HepG2 (cell line): ENCODE measurements around the gene RGL1. TPM values are rescaled to one million over a fixed set of nuclear protein-coding genes. Genes with fewer than 3 reads are reported as not detected.

Experiments
- ATAC-seq: fragments of 200-7000 bp; cut with Tn5 transposase; 3 replicates; pipeline ENCODE4 v1.9.1; 2020; ENCODE audit warnings: mild to moderate bottlenecking, moderate library complexity
- BruUV-seq: library from RNA; stranded (reverse); fragments of 400-500 nt; replicated peaks from 2 replicates; lab custom pipeline; 2021; lab: Mats Ljungman, UMichigan
- CTCF ChIA-PET: fragments of 300-600 bp; formaldehyde crosslinking; extraction: SDS; loops from one replicate; lab custom pipeline; 2021; ENCODE audit warnings: low total read pairs, inconsistent platforms, low intra/inter-chr PET ratio; lab: Yijun Ruan, JAX
- POLR2A ChIA-PET: fragments of 350-600 bp; sonication (Branson Sonifier 250); formaldehyde crosslinking; loops from one replicate; lab custom pipeline; 2020; ENCODE audit warnings: antibody characterized with exemption, inconsistent platforms; lab: Yijun Ruan, JAX
- DNase-seq: peaks from one replicate; pipeline ENCODE4 v3.0.0-alpha.2; 2015; ENCODE audit warnings: low spot score
- FAIRE-seq: peaks from 3 replicates; lab custom pipeline; 2011; peaks lifted over from hg19 to GRCh38; lab: Jason Lieb, UNC
- H2AFZ ChIP-seq: one replicate; pipeline ENCODE4 v1.6.1; 2011; ENCODE audit warnings: low read length, inconsistent platforms
- H3K27ac ChIP-seq: fragments of 300-600 bp; 3 replicates; pipeline ENCODE4 v1.8.0; 2011; ENCODE audit warnings: mixed run types, mild to moderate bottlenecking, mixed read lengths, low read length, inconsistent platforms; ENCODE audit not compliant: insufficient read depth; ENCODE audit errors: extremely low read length
- H3K27me3 ChIP-seq, 2 experiments: fragments of 200-600 bp in 1 of 2; 2 replicates in 1 of 2; 3 replicates in 1 of 2; pipeline versions ENCODE4 v1.6.0 to v1.8.0; 2011; ENCODE audit warnings: low read length in 2 of 2, mild to moderate bottlenecking in 2 of 2, moderate library complexity in 2 of 2, inconsistent platforms in 1 of 2; ENCODE audit not compliant: insufficient read depth in 2 of 2, control insufficient read depth in 1 of 2
- H3K36me3 ChIP-seq, 2 experiments: fragments of 200-600 bp in 1 of 2; replicated peaks in 1 of 2; 2 replicates in 1 of 2; 3 replicates in 1 of 2; pipeline versions ENCODE4 v1.5.1 to v1.8.0; 2011; ENCODE audit warnings: low read length in 2 of 2, inconsistent platforms in 1 of 2; ENCODE audit not compliant: insufficient read depth in 2 of 2, control insufficient read depth in 1 of 2
- H3K4me1 ChIP-seq: 2 replicates; pipeline ENCODE4 v1.5.1; 2012; ENCODE audit warnings: low read length, inconsistent platforms; ENCODE audit not compliant: insufficient read depth
- H3K4me2 ChIP-seq: 2 replicates; pipeline ENCODE4 v1.6.0; 2011; ENCODE audit warnings: low read depth, low read length, inconsistent platforms
- H3K4me3 ChIP-seq, 3 experiments: fragments of 200-600 bp in 1 of 3; sonication (generic), shearing (Covaris generic) in 1 of 3; replicated peaks in 1 of 3; 2 replicates each; pipeline ENCODE4 v1.5.1; 2011 to 2016; ENCODE audit warnings: low read length in 3 of 3, inconsistent platforms in 2 of 3, low read depth in 2 of 3, mild to moderate bottlenecking in 2 of 3, control low read depth in 1 of 3, mixed read lengths in 1 of 3; ENCODE audit not compliant: insufficient read depth in 1 of 3
- H3K79me2 ChIP-seq: one replicate; pipeline ENCODE4 v1.6.1; 2011; ENCODE audit warnings: low read length, inconsistent platforms; ENCODE audit not compliant: insufficient read depth
- H3K9ac ChIP-seq: 2 replicates; pipeline ENCODE4 v1.6.0; 2011; ENCODE audit warnings: mild to moderate bottlenecking, low read depth, low read length, inconsistent platforms; ENCODE audit not compliant: insufficient read depth
- H3K9me3 ChIP-seq: 2 replicates; pipeline ENCODE4 v1.5.1; 2012; ENCODE audit warnings: mild to moderate bottlenecking, low read length
- H4K20me1 ChIP-seq: 2 replicates; pipeline ENCODE4 v1.6.0; 2011; ENCODE audit warnings: inconsistent platforms, mild to moderate bottlenecking, low read length, moderate library complexity; ENCODE audit not compliant: insufficient read depth
- CHD2 ChIP-seq: IDR thresholded peaks from 2 replicates; pipeline ENCODE4 v1.6.1; 2011; ENCODE audit warnings: low read depth, low read length, improper control_type of control experiment
- MAFF ChIP-seq: IDR thresholded peaks from 2 replicates; pipeline ENCODE4 v1.6.1; 2011; ENCODE audit warnings: low read depth, low read length, improper control_type of control experiment
- MAFK ChIP-seq, 2 experiments: IDR thresholded peaks in 1 of 2; conservative IDR thresholded peaks in 1 of 2; 2 replicates each; pipeline ENCODE4 v1.6.1; 2011; ENCODE audit warnings: improper control_type of control experiment in 2 of 2, low read length in 2 of 2
- SSRP1 ChIP-seq: IDR thresholded peaks from 2 replicates; pipeline ENCODE4 v1.6.1; 2016; ENCODE audit warnings: control low read depth
- ZFP37 ChIP-seq: sonication (generic); formaldehyde crosslinking; IDR thresholded peaks from 2 replicates; pipeline ENCODE4 v1.4.0; 2020; ENCODE audit warnings: missing genetic modification reagents, borderline replicate concordance
- ZFP62 ChIP-seq: sonication (generic); formaldehyde crosslinking; IDR thresholded peaks from 2 replicates; pipeline ENCODE4 v1.4.0; 2020; ENCODE audit warnings: missing genetic modification reagents
- ZNF746 ChIP-seq: sonication (generic); formaldehyde crosslinking; IDR thresholded peaks from 2 replicates; pipeline ENCODE4 v1.8.0; 2022; ENCODE audit warnings: mild to moderate bottlenecking, missing genetic modification reagents
- WGBS: methylation state at CpG from one replicate; pipeline ENCODE4 v1.1.6; 2017; ENCODE audit warnings: low lambda C conversion rate; 5-methylcytosine and 5-hydroxymethylcytosine counted together
- in situ Hi-C: cut with HindIII; loops from 2 replicates; pipeline ENCODE4 v1.10.0; 2017; ENCODE audit warnings: low pct_unique_long_range_greater_than_20kb; ENCODE audit not compliant: extremely low pct_ligation_motif_present
- intact Hi-C: fragments of 100-400 bp; cut with micrococcal nuclease; formaldehyde crosslinking; loops from one replicate; pipeline ENCODE4 v1.10.0; 2022; ENCODE audit not compliant: unreplicated experiment
- polyA plus RNA-seq, 8 experiments: library from polyadenylated mRNA; depleted of rRNA in 3 of 8; stranded (reverse) in 7 of 8; unstranded in 1 of 8; fragments of >200 nt; fragmentation: Illumina TruSeq in 4 of 8; extraction: Trizol in 4 of 8; gene quantifications; 2 replicates each; pipeline versions ENCODE4 v1.2.1 to v1.2.3, GENCODE V29; 2011 to 2016; ENCODE audit warnings: low read depth in 4 of 8, missing spikeins in 1 of 8, mixed read lengths in 1 of 8; ENCODE audit not compliant: insufficient read depth in 1 of 8
- total RNA-seq, 5 experiments: library from RNA; depleted of rRNA; stranded (reverse); fragments of >200 nt; fragmentation: Illumina TruSeq; extraction: Trizol; gene quantifications; 2 replicates each; pipeline ENCODE4 v1.2.3, GENCODE V29; 2016; ENCODE audit warnings: low read depth in 1 of 5
- TF ChIP-seq, protein P1 (sequence below): IDR thresholded peaks from 2 replicates; pipeline ENCODE4 v1.6.1; 2016; ENCODE audit warnings: missing compliant biosample characterization, missing genetic modification reagents, borderline replicate concordance

RGL1 gene
- total and polyA plus RNA-seq, 2 of the 13 experiments (the other 11 are each of a cell fraction or from before 2014, with no cell fraction given), result 3.5 to 4.7 TPM

DNA sequence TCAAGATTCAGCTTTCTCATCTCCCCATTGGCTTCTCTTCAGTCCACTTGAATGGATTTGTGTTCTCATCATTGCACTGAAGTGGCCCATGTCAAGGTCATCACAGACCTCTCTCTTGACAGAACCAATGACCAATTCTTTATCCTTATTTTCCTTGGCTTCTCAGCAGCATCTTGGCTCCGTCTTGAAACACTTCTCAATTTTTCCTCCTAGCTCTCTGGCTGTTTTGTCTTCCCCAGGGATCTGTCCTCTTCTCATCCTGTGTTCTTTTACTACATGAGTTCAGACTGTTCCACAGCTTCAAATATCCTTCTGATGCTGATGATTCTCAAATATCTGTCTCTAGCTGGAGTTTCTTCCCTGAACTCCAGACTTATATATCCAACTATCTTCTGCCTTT is 154.0 kb downstream of the RGL1 start:
- TF ChIP-seq CHD2 (no peak), SSRP1 (CRISPR knock-in tag) (no peak), ZFP37 (CRISPR knock-in tag) (no peak), ZFP62 (CRISPR knock-in tag) (no peak)
- TF ChIP-seq, protein P1, sequence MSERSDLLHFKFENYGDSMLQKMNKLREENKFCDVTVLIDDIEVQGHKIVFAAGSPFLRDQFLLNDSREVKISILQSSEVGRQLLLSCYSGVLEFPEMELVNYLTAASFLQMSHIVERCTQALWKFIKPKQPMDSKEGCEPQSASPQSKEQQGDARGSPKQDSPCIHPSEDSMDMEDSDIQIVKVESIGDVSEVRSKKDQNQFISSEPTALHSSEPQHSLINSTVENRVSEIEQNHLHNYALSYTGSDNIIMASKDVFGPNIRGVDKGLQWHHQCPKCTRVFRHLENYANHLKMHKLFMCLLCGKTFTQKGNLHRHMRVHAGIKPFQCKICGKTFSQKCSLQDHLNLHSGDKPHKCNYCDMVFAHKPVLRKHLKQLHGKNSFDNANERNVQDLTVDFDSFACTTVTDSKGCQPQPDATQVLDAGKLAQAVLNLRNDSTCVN (CRISPR knock-in tag), result no peak
- no peak overlapping the region for H3K4me2 ChIP-seq
- 26% methylated on average over 1 of the region's 1 CpG for WGBS
- intact Hi-C loops (no loop called here), in situ Hi-C loops (no loop called here)
- H2AFZ ChIP-seq, result no peak overlapping the region
- ChIA-PET POLR2A (no interaction called here), CTCF (no interaction called here)
- H3K9ac ChIP-seq, result no peak overlapping the region
- H3K4me1 ChIP-seq, result no peaks in the 10 kb centered on the region
- no peak overlapping the region for H3K4me3 ChIP-seq
- H3K79me2 ChIP-seq, result no peaks in the 10 kb centered on the region
- H4K20me1 ChIP-seq, result no peaks in the 10 kb centered on the region
- no peaks in the 10 kb centered on the region; a peak in 1 of 5 replicates for H3K27me3 ChIP-seq
- no TSS peak for BruUV-seq
- FAIRE-seq, result no peak
- no peaks in the 10 kb centered on the region for H3K9me3 ChIP-seq
- DNase-seq, result no peak
- no peaks in the 10 kb centered on the region for H3K36me3 ChIP-seq
- no peak for ATAC-seq
- no peak overlapping the region for H3K27ac ChIP-seq

GRCh38 chr1:183961132-183961531 is 156.2 kb downstream of the RGL1 start:
- intact Hi-C loops, result no loop called here
- Histone ChIP-seq H4K20me1 (no peaks in the 10 kb centered on the region), H3K9ac (no peak overlapping the region), H3K27me3 (no peaks in the 10 kb centered on the region; a peak in 1 of 5 replicates), H3K9me3 (no peaks in the 10 kb centered on the region), H3K79me2 (no peaks in the 10 kb centered on the region), H3K4me3 (no peak overlapping the region), H3K36me3 (no peaks in the 10 kb centered on the region), H2AFZ (no peak overlapping the region), H3K4me1 (no peaks in the 10 kb centered on the region)
- BruUV-seq, result no TSS peak
- FAIRE-seq (no peak), DNase-seq (no peak)
- in situ Hi-C loops, result no loop called here
- POLR2A ChIA-PET, result no interaction called here
- no peak for TF ChIP-seq ZNF746
- peak; percentile 50 to 72; a peak in 3 of 4 replicates for TF ChIP-seq MAFK (conservative IDR thresholded peaks at IDR 0.05 in 1 of 2, IDR thresholded peaks at IDR 0.05 in 1 of 2; ENCODE audit: low read length in 2 of 2)
- peak; percentile 36; the same call in 1 of the 2 replicates for TF ChIP-seq MAFF
- TF ChIP-seq, all 625 proteins: peak for 2
- H3K4me2 ChIP-seq, result no peak overlapping the region
- 56% methylated on average over 5 of the region's 5 CpGs for WGBS
- ATAC-seq, result no peak
- no peak overlapping the region for H3K27ac ChIP-seq
- CTCF ChIA-PET, result no interaction called here
